ENCODE results near the gene TMEM145.
"Not testable (repeated sequence)": the region's sequence is repeated elsewhere in the genome, so short reads cannot be mapped to it uniquely, and the experiment has no call there.

The TMEM145 gene

DNA sequence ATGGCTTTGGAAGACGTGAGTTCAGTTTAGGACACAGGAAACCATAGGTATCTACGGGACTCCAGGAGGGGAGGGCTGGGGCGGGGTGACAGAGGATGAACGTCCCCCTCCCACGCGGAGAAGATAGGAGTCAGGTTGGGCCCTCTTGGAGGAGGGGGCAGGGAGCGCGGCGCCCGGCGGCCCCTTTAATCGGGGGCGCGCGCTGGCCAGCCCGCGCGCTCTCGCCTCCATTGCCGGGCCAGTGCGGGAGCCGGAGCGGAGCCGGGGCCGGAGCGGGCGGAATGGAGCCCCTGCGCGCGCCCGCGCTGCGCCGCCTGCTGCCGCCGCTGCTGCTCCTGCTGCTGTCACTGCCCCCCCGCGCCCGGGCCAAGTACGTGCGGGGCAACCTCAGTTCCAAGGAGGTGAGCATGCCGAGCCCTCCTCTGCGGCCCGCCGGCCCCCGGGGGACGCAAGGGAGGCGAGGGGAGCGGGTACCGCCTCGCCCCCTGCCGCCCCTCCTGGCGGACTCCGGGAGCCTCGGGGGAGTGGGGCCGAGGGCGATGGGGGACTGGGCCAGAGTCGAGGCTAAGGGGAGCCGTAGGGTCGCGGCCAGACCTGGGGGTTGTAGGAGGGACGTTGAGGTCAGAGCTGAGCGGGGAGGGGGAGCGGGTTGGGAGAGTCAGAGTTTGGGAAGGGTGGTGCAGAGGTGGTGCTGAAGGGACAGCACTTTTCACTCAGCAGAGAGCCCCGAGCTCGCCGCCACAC, at the start of gene TMEM145:
TMEM145 (plus strand) TSS at position 214 of the 744 bp plus-strand sequence; CDS start at position 282, 68 bp downstream.
- peak within 1 kb of the TSS; percentile 18 for H3K4me3 ChIP-seq (ENCODE audit: low read depth, low read length)
- in situ Hi-C loops (cut with HindIII; ENCODE audit: low sequenced_read_pairs): no loop called here
- no peak for DNase-seq (ENCODE audit: low read depth, low spot score)
- TF ChIP-seq, protein P1, sequence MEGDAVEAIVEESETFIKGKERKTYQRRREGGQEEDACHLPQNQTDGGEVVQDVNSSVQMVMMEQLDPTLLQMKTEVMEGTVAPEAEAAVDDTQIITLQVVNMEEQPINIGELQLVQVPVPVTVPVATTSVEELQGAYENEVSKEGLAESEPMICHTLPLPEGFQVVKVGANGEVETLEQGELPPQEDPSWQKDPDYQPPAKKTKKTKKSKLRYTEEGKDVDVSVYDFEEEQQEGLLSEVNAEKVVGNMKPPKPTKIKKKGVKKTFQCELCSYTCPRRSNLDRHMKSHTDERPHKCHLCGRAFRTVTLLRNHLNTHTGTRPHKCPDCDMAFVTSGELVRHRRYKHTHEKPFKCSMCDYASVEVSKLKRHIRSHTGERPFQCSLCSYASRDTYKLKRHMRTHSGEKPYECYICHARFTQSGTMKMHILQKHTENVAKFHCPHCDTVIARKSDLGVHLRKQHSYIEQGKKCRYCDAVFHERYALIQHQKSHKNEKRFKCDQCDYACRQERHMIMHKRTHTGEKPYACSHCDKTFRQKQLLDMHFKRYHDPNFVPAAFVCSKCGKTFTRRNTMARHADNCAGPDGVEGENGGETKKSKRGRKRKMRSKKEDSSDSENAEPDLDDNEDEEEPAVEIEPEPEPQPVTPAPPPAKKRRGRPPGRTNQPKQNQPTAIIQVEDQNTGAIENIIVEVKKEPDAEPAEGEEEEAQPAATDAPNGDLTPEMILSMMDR (IDR thresholded peaks at IDR 0.05; ENCODE audit: low read depth, low read length): peak; percentile 7

- H3K4me3 ChIP-seq (ENCODE audit: low read depth, low read length); in situ Hi-C loops (cut with HindIII; ENCODE audit: low sequenced_read_pairs): not testable (repeated sequence)
These were observed 47.0 kb upstream of the TMEM145 start for GRCh38 chr19:42266105-42266504.

GRCh38 chr19:42266928-42267603, 46.0 kb upstream of the TMEM145 start:
- in situ Hi-C loops (cut with HindIII; ENCODE audit: low sequenced_read_pairs); H3K4me3 ChIP-seq (ENCODE audit: low read depth, low read length); DNase-seq (ENCODE audit: low read depth, low spot score): not testable (repeated sequence)

More at GRCh38 chr19:42266105-42266504, 47.0 kb upstream of the TMEM145 start:
- DNase-seq (ENCODE audit: low read depth, low spot score): not testable (repeated sequence)

DNA sequence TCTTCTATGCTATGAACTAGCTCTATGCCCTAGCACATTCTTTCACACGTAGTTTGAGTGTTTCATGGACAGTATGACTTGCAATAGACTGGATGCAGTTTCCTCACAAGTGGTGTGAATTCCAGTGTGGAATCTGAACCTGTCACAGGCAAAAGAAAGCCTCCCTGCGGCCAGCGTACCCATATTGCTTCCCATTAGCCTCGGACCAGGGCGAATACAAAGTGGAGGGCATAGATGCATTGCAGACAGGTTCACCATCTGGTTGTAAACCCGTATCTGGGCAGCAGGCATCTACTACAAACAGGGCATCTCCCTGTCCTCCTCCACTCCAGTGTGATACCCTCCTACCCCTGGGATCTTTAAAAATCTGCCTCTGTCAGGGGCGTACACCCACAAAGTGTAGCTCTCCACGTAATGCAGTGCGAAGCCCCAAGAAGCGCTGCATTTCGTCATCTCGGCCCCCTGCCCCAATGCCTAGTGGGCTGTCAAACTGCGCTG, 45.4 kb upstream of the TMEM145 start:
- TF ChIP-seq, protein P1 (IDR thresholded peaks at IDR 0.05; ENCODE audit: low read depth, low read length): no peak
- in situ Hi-C loops (cut with HindIII; ENCODE audit: low sequenced_read_pairs): no loop called here
- H3K4me3 ChIP-seq (ENCODE audit: low read depth, low read length): peak overlapping the region; percentile 81
- no peak for DNase-seq (ENCODE audit: low read depth, low spot score)

- in situ Hi-C loops (cut with HindIII; ENCODE audit: low sequenced_read_pairs): no loop called here
- peak; percentile 99 for DNase-seq (ENCODE audit: low read depth, low spot score)
- H3K4me3 ChIP-seq (ENCODE audit: low read depth, low read length): peak overlapping the region; percentile 81
- TF ChIP-seq, protein P1 (IDR thresholded peaks at IDR 0.05; ENCODE audit: low read depth, low read length): no peak
These were observed 44.9 kb upstream of the TMEM145 start for GRCh38 chr19:42268142-42268703.

DNA sequence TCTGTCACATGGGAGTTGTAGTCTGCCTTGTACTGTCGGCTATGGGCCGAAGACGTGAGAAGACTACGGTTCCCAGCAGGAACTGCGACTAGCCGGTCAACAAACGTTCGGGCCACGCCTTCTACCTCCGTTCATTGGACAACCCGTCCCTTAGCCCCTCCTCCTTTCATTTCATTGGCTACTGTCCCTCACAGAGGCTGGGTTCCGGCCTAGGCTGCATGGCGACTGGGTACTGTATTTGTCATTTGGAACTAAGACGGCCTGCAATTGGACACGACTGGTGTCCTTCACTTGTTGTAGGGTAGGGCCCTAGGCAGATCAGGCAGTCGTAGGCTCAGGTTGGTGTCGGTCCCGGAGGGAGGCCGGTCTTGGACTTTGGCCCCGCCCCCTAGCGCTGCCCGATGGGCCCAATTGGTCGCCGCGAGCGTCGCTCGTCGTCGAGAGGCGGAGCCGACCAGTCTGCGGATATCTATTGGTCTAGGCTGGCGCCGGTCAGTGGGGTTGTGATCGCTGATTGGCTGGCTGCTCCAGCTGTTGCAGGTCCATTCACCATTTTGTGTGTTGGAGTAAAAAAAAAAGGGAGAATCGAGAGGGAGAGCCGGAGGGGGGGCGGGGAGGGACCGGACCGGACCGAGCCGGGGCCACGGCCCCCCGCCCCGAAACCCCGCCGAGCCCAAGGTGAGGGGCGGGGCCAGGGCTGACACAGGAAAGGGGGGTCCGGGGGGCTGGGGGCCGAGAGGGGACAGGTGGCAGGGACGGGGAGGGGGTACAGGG, 44.2 kb upstream of the TMEM145 start, which contains the start of gene CIC:
CIC (plus strand) TSS at position 549 of the 774 bp plus-strand sequence. CDS start 2,532 bp downstream, outside the sequence.
- in situ Hi-C loops (cut with HindIII; ENCODE audit: low sequenced_read_pairs): no loop called here
- DNase-seq (ENCODE audit: low read depth, low spot score): peak; percentile 100
- H3K4me3 ChIP-seq (ENCODE audit: low read depth, low read length): peak within 1 kb of the TSS; percentile 81
- TF ChIP-seq, protein P1 (IDR thresholded peaks at IDR 0.05; ENCODE audit: low read depth, low read length): no peak
